H9 (cell line): ENCODE results near the gene USP28. TPM values are rescaled to one million over a fixed set of nuclear protein-coding genes. Genes with fewer than 3 reads are reported as not detected.

Source experiments
- DNase-seq: peaks from one replicate; pipeline ENCODE4 v3.0.0-alpha.2; 2017
- H2AFZ ChIP-seq: one replicate; pipeline ENCODE4 v1.6.1; 2013; ENCODE audit warnings: mild to moderate bottlenecking, low read length, control low read depth, moderate library complexity
- H2AK5ac ChIP-seq: 2 replicates; pipeline ENCODE4 v1.6.1; 2013; ENCODE audit warnings: low read length, control low read depth, mixed read lengths; ENCODE audit not compliant: insufficient read length
- H2BK120ac ChIP-seq: one replicate; pipeline ENCODE4 v1.6.1; 2013; ENCODE audit warnings: low read depth, mild to moderate bottlenecking, low read length, control low read depth, inconsistent platforms; ENCODE audit not compliant: poor library complexity, severe bottlenecking
- H2BK12ac ChIP-seq: 2 replicates; pipeline ENCODE4 v1.6.1; 2013; ENCODE audit warnings: low read length, control low read depth, mixed read lengths, low read depth; ENCODE audit not compliant: insufficient read length
- H2BK15ac ChIP-seq: 2 replicates; pipeline ENCODE4 v1.6.1; 2013; ENCODE audit warnings: low read depth, low read length, control low read depth
- H2BK20ac ChIP-seq: one replicate; pipeline ENCODE4 v1.6.1; 2013; ENCODE audit warnings: low read depth, mild to moderate bottlenecking, low read length, control low read depth, inconsistent platforms; ENCODE audit not compliant: poor library complexity, severe bottlenecking
- H2BK5ac ChIP-seq: 2 replicates; pipeline ENCODE4 v1.6.1; 2013; ENCODE audit warnings: low read length, control low read depth, mixed read lengths; ENCODE audit not compliant: insufficient read length
- H3K14ac ChIP-seq: 2 replicates; pipeline ENCODE4 v1.6.1; 2013; ENCODE audit warnings: low read length, control low read depth; ENCODE audit not compliant: insufficient read depth
- H3K18ac ChIP-seq: 2 replicates; pipeline ENCODE4 v1.6.1; 2013; ENCODE audit warnings: low read depth, mild to moderate bottlenecking, mixed read lengths, low read length, control low read depth; ENCODE audit not compliant: insufficient read length
- H3K23ac ChIP-seq: 2 replicates; pipeline ENCODE4 v1.6.1; 2013; ENCODE audit warnings: low read length, control low read depth, mixed read lengths, low read depth; ENCODE audit not compliant: insufficient read length
- H3K23me2 ChIP-seq: 2 replicates; pipeline ENCODE4 v1.6.1; 2013; ENCODE audit warnings: low read depth, mild to moderate bottlenecking, mixed read lengths, low read length, control low read depth; ENCODE audit not compliant: insufficient read length, poor library complexity, severe bottlenecking
- H3K27ac ChIP-seq: 2 replicates; pipeline ENCODE4 v1.5.1; 2013; ENCODE audit warnings: low read length, control low read depth, mixed read lengths, low read depth; ENCODE audit not compliant: insufficient read length
- H3K27me3 ChIP-seq: 2 replicates; pipeline ENCODE4 v1.6.1; 2013; ENCODE audit warnings: low read length, control low read depth, inconsistent platforms; ENCODE audit not compliant: insufficient read depth
- H3K4ac ChIP-seq: 2 replicates; pipeline ENCODE4 v1.6.1; 2013; ENCODE audit warnings: low read depth, mild to moderate bottlenecking, control low read depth, inconsistent platforms, low read length, moderate library complexity
- H3K4me1 ChIP-seq: 2 replicates; pipeline ENCODE4 v1.6.1; 2013; ENCODE audit warnings: low read length, control low read depth, inconsistent platforms; ENCODE audit not compliant: insufficient read depth
- H3K4me2 ChIP-seq: 2 replicates; pipeline ENCODE4 v1.6.1; 2013; ENCODE audit warnings: low read length, control low read depth, mixed read lengths; ENCODE audit not compliant: insufficient read length, insufficient read depth
- H3K56ac ChIP-seq: 2 replicates; pipeline ENCODE4 v1.6.1; 2013; ENCODE audit warnings: low read depth, mild to moderate bottlenecking, mixed read lengths, low read length, control low read depth; ENCODE audit not compliant: insufficient read length
- H3K79me1 ChIP-seq: 2 replicates; pipeline ENCODE4 v1.6.1; 2013; ENCODE audit warnings: low read depth, mild to moderate bottlenecking, moderate library complexity, low read length, control low read depth, inconsistent platforms; ENCODE audit not compliant: insufficient read depth, poor library complexity, severe bottlenecking
- H3K79me2 ChIP-seq: 2 replicates; pipeline ENCODE4 v1.6.1; 2013; ENCODE audit warnings: low read length, control low read depth, inconsistent platforms; ENCODE audit not compliant: insufficient read depth
- H3K9ac ChIP-seq: 2 replicates; pipeline ENCODE4 v1.6.1; 2013; ENCODE audit warnings: low read length, control low read depth, mixed read lengths; ENCODE audit not compliant: insufficient read length; ENCODE audit errors: extremely low read depth
- H3K9me3 ChIP-seq: one replicate; pipeline ENCODE4 v1.6.1; 2013; ENCODE audit warnings: low read depth, low read length, inconsistent platforms; ENCODE audit not compliant: control insufficient read depth
- H3T11ph ChIP-seq: one replicate; pipeline ENCODE4 v1.6.1; 2013; ENCODE audit warnings: mild to moderate bottlenecking, low read length, control low read depth, inconsistent platforms
- H4K20me1 ChIP-seq: one replicate; pipeline ENCODE4 v1.6.1; 2013; ENCODE audit not compliant: control insufficient read depth, insufficient read length, insufficient read depth
- H4K5ac ChIP-seq: 2 replicates; pipeline ENCODE4 v1.6.1; 2013; ENCODE audit warnings: low read depth, mild to moderate bottlenecking, mixed read lengths, low read length, control low read depth; ENCODE audit not compliant: insufficient read length
- H4K8ac ChIP-seq: replicated peaks from 2 replicates; pipeline ENCODE4 v1.6.1; 2013; ENCODE audit warnings: low read length, control low read depth, mixed read lengths, low read depth; ENCODE audit not compliant: insufficient read length
- H4K91ac ChIP-seq: 2 replicates; pipeline ENCODE4 v1.6.1; 2013; ENCODE audit warnings: low read depth, mild to moderate bottlenecking, moderate library complexity, mixed read lengths, low read length, control low read depth; ENCODE audit not compliant: insufficient read length
- H3K27ac Mint-ChIP-seq, 3 experiments: 2 replicates in 2 of 3; 3 replicates in 1 of 3; pipeline ENCODE4 v1.8.0; 2020 to 2021; ENCODE audit warnings: mixed read lengths in 3 of 3, mild to moderate bottlenecking in 1 of 3, moderate library complexity in 1 of 3
- H3K27me3 Mint-ChIP-seq: 2 replicates; pipeline ENCODE4 v1.8.0; 2021; ENCODE audit warnings: low read depth, mild to moderate bottlenecking, moderate library complexity, mixed read lengths
- H3K36me3 Mint-ChIP-seq, 3 experiments: 2 replicates in 2 of 3; 3 replicates in 1 of 3; pipeline ENCODE4 v1.8.0; 2020 to 2021; ENCODE audit warnings: low read depth in 3 of 3, mixed read lengths in 3 of 3; ENCODE audit not compliant: insufficient read depth in 1 of 3
- H3K4me1 Mint-ChIP-seq, 2 experiments: 2 replicates each; pipeline ENCODE4 v1.8.0; 2020; ENCODE audit warnings: mixed read lengths in 2 of 2
- H3K4me3 Mint-ChIP-seq, 2 experiments: 2 replicates in 1 of 2; 3 replicates in 1 of 2; pipeline ENCODE4 v1.8.0; 2020 to 2021; ENCODE audit warnings: mild to moderate bottlenecking in 2 of 2, mixed read lengths in 2 of 2, moderate library complexity in 1 of 2
- H3K9me3 Mint-ChIP-seq, 2 experiments: 2 replicates in 1 of 2; 3 replicates in 1 of 2; pipeline ENCODE4 v1.8.0; 2020; ENCODE audit warnings: mild to moderate bottlenecking in 2 of 2, mixed read lengths in 2 of 2, moderate library complexity in 1 of 2
- WGBS: extraction: QIAGEN DNeasy Blood & Tissue Kit; methylation state at CpG from one replicate; pipeline ENCODE4 v1.1.7; 2013; ENCODE audit warnings: missing lambda C conversion rate, low lambda C conversion rate, mixed read lengths; ENCODE audit not compliant: insufficient read length; ENCODE audit errors: extremely low coverage; 5-methylcytosine and 5-hydroxymethylcytosine counted together
- total RNA-seq: library from RNA; stranded (reverse); gene quantifications from 2 replicates; pipeline ENCODE4 v1.2.1, GENCODE V29; 2021
- TF ChIP-seq, protein P1 (sequence below): fragments of 200-600 bp; sonication (generic); conservative IDR thresholded peaks from 3 replicates; pipeline ENCODE4 v1.8.0; 2021; ENCODE audit warnings: antibody characterized with exemption, mild to moderate bottlenecking

USP28 gene
- total RNA-seq, 1 experiment from 2014 or later = 107 TPM

DNA sequence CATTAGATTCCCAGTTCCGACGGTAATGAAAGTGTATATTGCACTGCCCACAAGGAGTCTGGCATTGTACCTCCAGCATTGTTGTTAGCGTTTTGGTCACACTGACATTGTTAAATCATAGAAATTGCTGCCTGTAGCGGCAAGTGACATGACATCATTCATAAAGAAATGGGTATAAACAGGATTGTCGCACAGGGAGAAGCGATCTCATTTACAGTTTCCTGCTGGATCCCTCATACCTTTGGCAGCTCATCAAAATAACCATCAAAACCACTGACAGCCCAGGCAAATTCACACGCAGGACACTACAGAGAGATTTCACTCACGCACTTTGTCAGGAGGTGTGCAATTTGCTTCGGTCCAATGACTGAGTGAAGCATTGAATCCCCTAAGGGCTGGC is 32.7 kb upstream of the USP28 start:
- H3K9me3 Mint-ChIP-seq = no peaks in the 10 kb centered on the region; a peak in 1 of 5 replicates
- no peak overlapping the region for H2AK5ac ChIP-seq
- no peaks in the 10 kb centered on the region for H3K27me3 ChIP-seq
- no peak overlapping the region for H3K9ac ChIP-seq
- H3K36me3 Mint-ChIP-seq = no peaks in the 10 kb centered on the region
- TF ChIP-seq, protein P1, sequence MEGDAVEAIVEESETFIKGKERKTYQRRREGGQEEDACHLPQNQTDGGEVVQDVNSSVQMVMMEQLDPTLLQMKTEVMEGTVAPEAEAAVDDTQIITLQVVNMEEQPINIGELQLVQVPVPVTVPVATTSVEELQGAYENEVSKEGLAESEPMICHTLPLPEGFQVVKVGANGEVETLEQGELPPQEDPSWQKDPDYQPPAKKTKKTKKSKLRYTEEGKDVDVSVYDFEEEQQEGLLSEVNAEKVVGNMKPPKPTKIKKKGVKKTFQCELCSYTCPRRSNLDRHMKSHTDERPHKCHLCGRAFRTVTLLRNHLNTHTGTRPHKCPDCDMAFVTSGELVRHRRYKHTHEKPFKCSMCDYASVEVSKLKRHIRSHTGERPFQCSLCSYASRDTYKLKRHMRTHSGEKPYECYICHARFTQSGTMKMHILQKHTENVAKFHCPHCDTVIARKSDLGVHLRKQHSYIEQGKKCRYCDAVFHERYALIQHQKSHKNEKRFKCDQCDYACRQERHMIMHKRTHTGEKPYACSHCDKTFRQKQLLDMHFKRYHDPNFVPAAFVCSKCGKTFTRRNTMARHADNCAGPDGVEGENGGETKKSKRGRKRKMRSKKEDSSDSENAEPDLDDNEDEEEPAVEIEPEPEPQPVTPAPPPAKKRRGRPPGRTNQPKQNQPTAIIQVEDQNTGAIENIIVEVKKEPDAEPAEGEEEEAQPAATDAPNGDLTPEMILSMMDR = no peak
- no peak overlapping the region for H3K18ac ChIP-seq
- H2BK20ac ChIP-seq = no peak overlapping the region
- H3K4me2 ChIP-seq = no peak overlapping the region
- no peak overlapping the region for H3T11ph ChIP-seq
- H3K27ac ChIP-seq = no peak overlapping the region
- peaks cover 16% of the 10 kb centered on the region in 2 experiments for H3K4me1 Mint-ChIP-seq
- no peak overlapping the region for H2BK12ac ChIP-seq
- no peak overlapping the region for H3K56ac ChIP-seq
- H3K14ac ChIP-seq = no peak overlapping the region
- H4K5ac ChIP-seq = no peak overlapping the region
- no peak for DNase-seq
- no peak overlapping the region for H4K91ac ChIP-seq
- no peak overlapping the region for H2BK120ac ChIP-seq
- H2BK15ac ChIP-seq = no peak overlapping the region
- no peak overlapping the region for H2AFZ ChIP-seq
- H3K79me1 ChIP-seq = no peaks in the 10 kb centered on the region
- H3K9me3 ChIP-seq = no peaks in the 10 kb centered on the region
- no peak overlapping the region for H3K27ac Mint-ChIP-seq
- no peak overlapping the region for H3K4me3 Mint-ChIP-seq
- no peak overlapping the region for H3K4ac ChIP-seq
- H4K8ac ChIP-seq = no peak overlapping the region
- no peaks in the 10 kb centered on the region; the same call in none of the 2 replicates for H3K27me3 Mint-ChIP-seq
- no peaks in the 10 kb centered on the region for H3K23me2 ChIP-seq
- H4K20me1 ChIP-seq = peaks cover 2% of the 10 kb centered on the region
- no CpG with 5 or more reads among the region's 9 CpGs for WGBS
- H3K23ac ChIP-seq = no peak overlapping the region
- H3K79me2 ChIP-seq = no peaks in the 10 kb centered on the region
- H3K4me1 ChIP-seq = peaks cover 3% of the 10 kb centered on the region; the same call in 1 of the 2 replicates
- H2BK5ac ChIP-seq = no peak overlapping the region
